K562 (cell line): ENCODE data around the gene POLD4. TPM values are rescaled to one million over a fixed set of nuclear protein-coding genes. Genes with fewer than 3 reads are reported as not detected.

Experiments
- ATF3 ChIP-seq, 2 experiments: fragments of 450-650 bp in 1 of 2; sonication (generic) in 1 of 2; formaldehyde crosslinking in 1 of 2; IDR thresholded peaks in 1 of 2; conservative IDR thresholded peaks in 1 of 2; 2 replicates each; pipeline versions ENCODE4 v1.6.1 to v1.8.1; 2016 to 2023; ENCODE audit warnings: mild to moderate bottlenecking in 2 of 2, moderate library complexity in 2 of 2, inconsistent platforms in 1 of 2, missing genetic modification reagents in 1 of 2
- CBX2 ChIP-seq: fragments of 200-600 bp; sonication (generic); IDR thresholded peaks from one replicate; pipeline ENCODE4 v1.6.1; 2012; ENCODE audit warnings: mild to moderate bottlenecking, low read length, inconsistent platforms; ENCODE audit not compliant: insufficient read depth, poor library complexity, severe bottlenecking
- DLX4 ChIP-seq: fragments of 250-450 bp; sonication (Bioruptor Pico); IDR thresholded peaks from 2 replicates; pipeline ENCODE4 v1.6.1; 2021; ENCODE audit warnings: mild to moderate bottlenecking
- FOXO4 ChIP-seq: fragments of 450-650 bp; formaldehyde crosslinking; IDR thresholded peaks from 2 replicates; pipeline ENCODE4 v1.4.0; 2020; ENCODE audit warnings: mild to moderate bottlenecking, moderate library complexity
- MLX ChIP-seq, 2 experiments: fragments of 450-650 bp in 1 of 2; sonication (generic) in 1 of 2; formaldehyde crosslinking; conservative IDR thresholded peaks; 2 replicates each; pipeline versions ENCODE4 v1.4.0 to v1.8.1; 2020 to 2022; ENCODE audit warnings: mild to moderate bottlenecking in 1 of 2, missing genetic modification reagents in 1 of 2
- MTA1 ChIP-seq: fragments of 450-650 bp; IDR thresholded peaks from 2 replicates; pipeline ENCODE4 v1.6.1; 2017; ENCODE audit warnings: borderline replicate concordance
- SETDB1 ChIP-seq: IDR thresholded peaks from one replicate; pipeline ENCODE4 v1.6.1; 2012; ENCODE audit warnings: low read length, control low read depth, inconsistent platforms
- SRSF1 ChIP-seq: fragments of 200-400 bp; formaldehyde crosslinking; IDR thresholded peaks from 2 replicates; pipeline ENCODE4 v1.6.1; 2017; ENCODE audit warnings: mild to moderate bottlenecking, low read depth, low read length, moderate library complexity
- ZNF785 ChIP-seq: fragments of 250-450 bp; sonication (Bioruptor Pico); IDR thresholded peaks from 2 replicates; pipeline ENCODE4 v1.4.0; 2020; ENCODE audit warnings: mild to moderate bottlenecking
- polyA plus RNA-seq, 8 experiments: library from polyadenylated mRNA; depleted of rRNA in 4 of 8; stranded (reverse) in 5 of 8; unstranded in 3 of 8; fragments of >200 nt; fragmentation: Nextera tagmentation in 2 of 8; fragmentation: Illumina TruSeq in 1 of 8; extraction: Ambion mirVana in 2 of 8; extraction: Trizol in 1 of 8; gene quantifications; 2 replicates each; pipeline versions ENCODE4 v1.2.1 to v1.2.3, GENCODE V29; 2011 to 2014; ENCODE audit warnings: inconsistent platforms in 1 of 8, missing spikeins in 1 of 8
- total RNA-seq, 7 experiments: library from RNA; depleted of rRNA in 6 of 7; stranded (reverse); fragments of >200 nt in 6 of 7; fragmentation: Illumina TruSeq in 2 of 7; extraction: Trizol in 2 of 7; gene quantifications; 2 replicates each; pipeline versions ENCODE4 v1.2.1 to v1.2.3, GENCODE V29; 2011 to 2021; ENCODE audit warnings: low replicate concordance in 1 of 7
- TF ChIP-seq, protein P1 (sequence below): fragments of 250-450 bp; sonication (Bioruptor Pico); IDR thresholded peaks from 2 replicates; pipeline ENCODE4 v1.9.0; 2021; ENCODE audit warnings: mild to moderate bottlenecking
- TF ChIP-seq, protein P2 (sequence below): fragments of 250-450 bp; sonication (Bioruptor Pico); IDR thresholded peaks from 2 replicates; pipeline ENCODE4 v1.4.0; 2020
- TF ChIP-seq, protein P3 (sequence below): sonication (generic); formaldehyde crosslinking; IDR thresholded peaks from 2 replicates; pipeline ENCODE4 v1.8.0; 2022; ENCODE audit warnings: missing genetic modification reagents, mild to moderate bottlenecking, borderline replicate concordance
- TF ChIP-seq, protein P4 (sequence below): sonication (generic); formaldehyde crosslinking; IDR thresholded peaks from 2 replicates; pipeline ENCODE4 v1.8.0; 2023; ENCODE audit warnings: mild to moderate bottlenecking, missing genetic modification reagents

POLD4 gene
- total and polyA plus RNA-seq, 9 of the 15 experiments (the other 6 are each of a cell fraction or from before 2014, with no cell fraction given) = 5.8 to 64.5 (median 18.3) TPM

DNA sequence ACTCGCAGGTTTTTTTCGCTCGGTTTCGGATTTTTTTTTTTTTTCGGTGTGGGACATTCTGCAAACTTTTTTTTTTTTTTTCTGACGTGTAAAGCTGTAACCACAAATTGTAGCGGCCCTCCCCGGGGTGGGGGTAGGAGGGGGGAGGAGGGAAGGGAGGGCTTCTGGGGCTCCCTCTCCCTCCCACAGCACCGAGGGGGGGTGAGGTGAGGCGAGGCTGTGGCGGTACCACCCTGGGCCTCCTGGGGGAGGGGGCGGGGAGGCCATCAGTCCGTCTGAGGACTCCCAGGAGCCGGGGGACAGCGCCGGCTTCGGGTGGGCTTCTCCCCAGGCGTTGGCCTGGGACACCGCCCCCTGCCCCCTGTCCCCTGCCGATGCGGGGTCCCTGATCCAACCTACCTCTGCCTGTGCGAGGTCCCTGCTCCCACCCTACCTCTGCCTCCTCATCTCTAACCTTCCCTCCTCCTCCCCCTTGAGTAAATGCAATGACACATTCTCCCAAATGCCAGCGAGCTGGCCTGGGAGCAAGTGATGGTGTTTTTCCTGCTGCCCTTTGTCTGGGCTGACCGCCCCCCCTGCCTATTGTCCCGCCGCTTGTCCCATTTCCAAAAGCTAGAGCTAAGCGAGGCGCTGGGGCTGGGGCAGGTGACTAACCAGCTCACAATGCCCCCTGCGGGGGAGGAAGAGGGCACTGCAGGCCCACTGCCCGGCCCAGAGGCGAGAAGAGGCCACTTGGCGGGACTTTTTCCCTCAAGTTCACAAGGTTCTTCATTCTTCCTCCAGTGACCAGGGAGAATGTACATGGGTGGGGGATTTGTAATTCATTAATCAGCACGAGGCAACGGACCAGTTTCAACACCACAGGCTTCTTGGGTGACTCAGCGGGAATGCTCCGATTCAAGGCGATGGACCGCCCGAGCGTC is 20.6 kb upstream of the POLD4 start (continued):
- TF ChIP-seq, protein P1, sequence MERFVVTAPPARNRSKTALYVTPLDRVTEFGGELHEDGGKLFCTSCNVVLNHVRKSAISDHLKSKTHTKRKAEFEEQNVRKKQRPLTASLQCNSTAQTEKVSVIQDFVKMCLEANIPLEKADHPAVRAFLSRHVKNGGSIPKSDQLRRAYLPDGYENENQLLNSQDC = no peak
- TF ChIP-seq, protein P2, sequence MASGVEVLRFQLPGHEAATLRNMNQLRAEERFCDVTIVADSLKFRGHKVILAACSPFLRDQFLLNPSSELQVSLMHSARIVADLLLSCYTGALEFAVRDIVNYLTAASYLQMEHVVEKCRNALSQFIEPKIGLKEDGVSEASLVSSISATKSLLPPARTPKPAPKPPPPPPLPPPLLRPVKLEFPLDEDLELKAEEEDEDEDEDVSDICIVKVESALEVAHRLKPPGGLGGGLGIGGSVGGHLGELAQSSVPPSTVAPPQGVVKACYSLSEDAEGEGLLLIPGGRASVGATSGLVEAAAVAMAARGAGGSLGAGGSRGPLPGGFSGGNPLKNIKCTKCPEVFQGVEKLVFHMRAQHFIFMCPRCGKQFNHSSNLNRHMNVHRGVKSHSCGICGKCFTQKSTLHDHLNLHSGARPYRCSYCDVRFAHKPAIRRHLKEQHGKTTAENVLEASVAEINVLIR (CRISPR knock-in tag) = no peak
- TF ChIP-seq CBX2 = no peak
- TF ChIP-seq DLX4 = no peak
- TF ChIP-seq MTA1 = no peak; the same call in 1 of the 2 replicates
- TF ChIP-seq ZNF785 (CRISPR knock-in tag) = no peak
- no peak for TF ChIP-seq SETDB1
- TF ChIP-seq SRSF1 = no peak
- TF ChIP-seq FOXO4 (CRISPR knock-in tag) = no peak
- TF ChIP-seq, protein P3, sequence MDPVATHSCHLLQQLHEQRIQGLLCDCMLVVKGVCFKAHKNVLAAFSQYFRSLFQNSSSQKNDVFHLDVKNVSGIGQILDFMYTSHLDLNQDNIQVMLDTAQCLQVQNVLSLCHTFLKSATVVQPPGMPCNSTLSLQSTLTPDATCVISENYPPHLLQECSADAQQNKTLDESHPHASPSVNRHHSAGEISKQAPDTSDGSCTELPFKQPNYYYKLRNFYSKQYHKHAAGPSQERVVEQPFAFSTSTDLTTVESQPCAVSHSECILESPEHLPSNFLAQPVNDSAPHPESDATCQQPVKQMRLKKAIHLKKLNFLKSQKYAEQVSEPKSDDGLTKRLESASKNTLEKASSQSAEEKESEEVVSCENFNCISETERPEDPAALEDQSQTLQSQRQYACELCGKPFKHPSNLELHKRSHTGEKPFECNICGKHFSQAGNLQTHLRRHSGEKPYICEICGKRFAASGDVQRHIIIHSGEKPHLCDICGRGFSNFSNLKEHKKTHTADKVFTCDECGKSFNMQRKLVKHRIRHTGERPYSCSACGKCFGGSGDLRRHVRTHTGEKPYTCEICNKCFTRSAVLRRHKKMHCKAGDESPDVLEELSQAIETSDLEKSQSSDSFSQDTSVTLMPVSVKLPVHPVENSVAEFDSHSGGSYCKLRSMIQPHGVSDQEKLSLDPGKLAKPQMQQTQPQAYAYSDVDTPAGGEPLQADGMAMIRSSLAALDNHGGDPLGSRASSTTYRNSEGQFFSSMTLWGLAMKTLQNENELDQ (CRISPR knock-in tag) = no peak
- peak; percentile 65 for TF ChIP-seq ATF3 (IDR thresholded peaks at IDR 0.05)
- TF ChIP-seq ATF3 (CRISPR knock-in tag; conservative IDR thresholded peaks at IDR 0.05) = no peak
- no peak for TF ChIP-seq MLX (CRISPR knock-in tag; conservative IDR thresholded peaks at IDR 0.05)
- TF ChIP-seq, protein P4, sequence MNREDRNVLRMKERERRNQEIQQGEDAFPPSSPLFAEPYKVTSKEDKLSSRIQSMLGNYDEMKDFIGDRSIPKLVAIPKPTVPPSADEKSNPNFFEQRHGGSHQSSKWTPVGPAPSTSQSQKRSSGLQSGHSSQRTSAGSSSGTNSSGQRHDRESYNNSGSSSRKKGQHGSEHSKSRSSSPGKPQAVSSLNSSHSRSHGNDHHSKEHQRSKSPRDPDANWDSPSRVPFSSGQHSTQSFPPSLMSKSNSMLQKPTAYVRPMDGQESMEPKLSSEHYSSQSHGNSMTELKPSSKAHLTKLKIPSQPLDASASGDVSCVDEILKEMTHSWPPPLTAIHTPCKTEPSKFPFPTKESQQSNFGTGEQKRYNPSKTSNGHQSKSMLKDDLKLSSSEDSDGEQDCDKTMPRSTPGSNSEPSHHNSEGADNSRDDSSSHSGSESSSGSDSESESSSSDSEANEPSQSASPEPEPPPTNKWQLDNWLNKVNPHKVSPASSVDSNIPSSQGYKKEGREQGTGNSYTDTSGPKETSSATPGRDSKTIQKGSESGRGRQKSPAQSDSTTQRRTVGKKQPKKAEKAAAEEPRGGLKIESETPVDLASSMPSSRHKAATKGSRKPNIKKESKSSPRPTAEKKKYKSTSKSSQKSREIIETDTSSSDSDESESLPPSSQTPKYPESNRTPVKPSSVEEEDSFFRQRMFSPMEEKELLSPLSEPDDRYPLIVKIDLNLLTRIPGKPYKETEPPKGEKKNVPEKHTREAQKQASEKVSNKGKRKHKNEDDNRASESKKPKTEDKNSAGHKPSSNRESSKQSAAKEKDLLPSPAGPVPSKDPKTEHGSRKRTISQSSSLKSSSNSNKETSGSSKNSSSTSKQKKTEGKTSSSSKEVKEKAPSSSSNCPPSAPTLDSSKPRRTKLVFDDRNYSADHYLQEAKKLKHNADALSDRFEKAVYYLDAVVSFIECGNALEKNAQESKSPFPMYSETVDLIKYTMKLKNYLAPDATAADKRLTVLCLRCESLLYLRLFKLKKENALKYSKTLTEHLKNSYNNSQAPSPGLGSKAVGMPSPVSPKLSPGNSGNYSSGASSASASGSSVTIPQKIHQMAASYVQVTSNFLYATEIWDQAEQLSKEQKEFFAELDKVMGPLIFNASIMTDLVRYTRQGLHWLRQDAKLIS = no peak; the same call in 1 of the 2 replicates
